HepG2 (cell line): ENCODE measurements around the gene JPT1. TPM values are rescaled to one million over a fixed set of nuclear protein-coding genes. Genes with fewer than 3 reads are reported as not detected.

Source experiments
- ARID4A ChIP-seq: sonication (generic); formaldehyde crosslinking; IDR thresholded peaks from 2 replicates; pipeline ENCODE4 v1.5.0; 2020; ENCODE audit warnings: mild to moderate bottlenecking, missing genetic modification reagents, borderline replicate concordance
- BORCS8-MEF2B ChIP-seq: sonication (generic); formaldehyde crosslinking; IDR thresholded peaks from 2 replicates; pipeline ENCODE4 v1.8.0; 2022; ENCODE audit warnings: mild to moderate bottlenecking, missing genetic modification reagents
- FLYWCH1 ChIP-seq: sonication (generic); formaldehyde crosslinking; IDR thresholded peaks from 2 replicates; pipeline ENCODE4 v1.8.1; 2023; ENCODE audit warnings: mild to moderate bottlenecking, missing genetic modification reagents
- HNRNPK ChIP-seq: fragments of 200-400 bp; formaldehyde crosslinking; IDR thresholded peaks from 2 replicates; pipeline ENCODE4 v1.6.1; 2018; ENCODE audit warnings: low read length, low read depth, moderate library complexity, mild to moderate bottlenecking; ENCODE audit not compliant: poor library complexity, severe bottlenecking
- HOXA3 ChIP-seq: sonication (generic); formaldehyde crosslinking; IDR thresholded peaks from 2 replicates; pipeline ENCODE4 v1.5.0; 2020; ENCODE audit warnings: missing genetic modification reagents
- KAT2B ChIP-seq: fragments of 150-350 bp; IDR thresholded peaks from 2 replicates; pipeline ENCODE4 v1.6.1; 2014; ENCODE audit warnings: low read depth, low read length, borderline replicate concordance
- MIER3 ChIP-seq: IDR thresholded peaks from 2 replicates; pipeline ENCODE4 v1.6.1; 2016; ENCODE audit warnings: missing compliant biosample characterization, borderline replicate concordance
- MIXL1 ChIP-seq: IDR thresholded peaks from 2 replicates; pipeline ENCODE4 v1.6.1; 2016
- NFATC3 ChIP-seq: sonication (generic); formaldehyde crosslinking; IDR thresholded peaks from 2 replicates; pipeline ENCODE4 v1.5.1; 2020; ENCODE audit warnings: mild to moderate bottlenecking, missing genetic modification reagents
- TSC22D2 ChIP-seq: sonication (generic); formaldehyde crosslinking; IDR thresholded peaks from 2 replicates; pipeline ENCODE4 v1.5.1; 2020; ENCODE audit warnings: missing genetic modification reagents, mild to moderate bottlenecking, borderline replicate concordance
- ZBTB14 ChIP-seq: sonication (generic); formaldehyde crosslinking; IDR thresholded peaks from 2 replicates; pipeline ENCODE4 v1.4.0; 2020; ENCODE audit warnings: missing genetic modification reagents
- ZMAT3 ChIP-seq: sonication (generic); formaldehyde crosslinking; conservative IDR thresholded peaks from 2 replicates; pipeline ENCODE4 v1.7.0; 2021; ENCODE audit warnings: missing genetic modification reagents
- ZMYM2 ChIP-seq: sonication (generic); formaldehyde crosslinking; IDR thresholded peaks from 2 replicates; pipeline ENCODE4 v1.8.0; 2022; ENCODE audit warnings: mild to moderate bottlenecking, missing genetic modification reagents
- ZNF232 ChIP-seq: sonication (generic); formaldehyde crosslinking; IDR thresholded peaks from 2 replicates; pipeline ENCODE4 v1.4.0; 2020; ENCODE audit warnings: missing genetic modification reagents, borderline replicate concordance
- ZNF274 ChIP-seq: sonication (generic); formaldehyde crosslinking; IDR thresholded peaks from 2 replicates; pipeline ENCODE4 v1.5.1; 2020; ENCODE audit warnings: mild to moderate bottlenecking, missing genetic modification reagents
- ZNF331 ChIP-seq: sonication (generic); formaldehyde crosslinking; IDR thresholded peaks from 2 replicates; pipeline ENCODE4 v1.4.0; 2020; ENCODE audit warnings: missing genetic modification reagents
- ZNF460 ChIP-seq: sonication (generic); formaldehyde crosslinking; IDR thresholded peaks from 2 replicates; pipeline ENCODE4 v1.5.1; 2020; ENCODE audit warnings: missing genetic modification reagents, mild to moderate bottlenecking, borderline replicate concordance
- ZNF652 ChIP-seq: IDR thresholded peaks from 2 replicates; pipeline ENCODE4 v1.6.1; 2016; ENCODE audit warnings: low read depth, borderline replicate concordance
- polyA plus RNA-seq, 8 experiments: library from polyadenylated mRNA; depleted of rRNA in 3 of 8; stranded (reverse) in 7 of 8; unstranded in 1 of 8; fragments of >200 nt; fragmentation: Illumina TruSeq in 4 of 8; extraction: Trizol in 4 of 8; gene quantifications; 2 replicates each; pipeline versions ENCODE4 v1.2.1 to v1.2.3, GENCODE V29; 2011 to 2016; ENCODE audit warnings: low read depth in 4 of 8, missing spikeins in 1 of 8, mixed read lengths in 1 of 8; ENCODE audit not compliant: insufficient read depth in 1 of 8
- total RNA-seq, 5 experiments: library from RNA; depleted of rRNA; stranded (reverse); fragments of >200 nt; fragmentation: Illumina TruSeq; extraction: Trizol; gene quantifications; 2 replicates each; pipeline ENCODE4 v1.2.3, GENCODE V29; 2016; ENCODE audit warnings: low read depth in 1 of 5
- TF ChIP-seq, protein P1 (sequence below), 2 experiments: sonication (generic) in 1 of 2; formaldehyde crosslinking in 1 of 2; IDR thresholded peaks; 2 replicates each; pipeline versions ENCODE4 v1.4.0 to v1.6.1; 2016 to 2020; ENCODE audit warnings: borderline replicate concordance in 1 of 2, low read depth in 1 of 2, mild to moderate bottlenecking in 1 of 2, missing genetic modification reagents in 1 of 2

Gene JPT1
- total and polyA plus RNA-seq, 2 of the 13 experiments (the other 11 are each of a cell fraction or from before 2014, with no cell fraction given): 43.3 to 256 TPM

DNA sequence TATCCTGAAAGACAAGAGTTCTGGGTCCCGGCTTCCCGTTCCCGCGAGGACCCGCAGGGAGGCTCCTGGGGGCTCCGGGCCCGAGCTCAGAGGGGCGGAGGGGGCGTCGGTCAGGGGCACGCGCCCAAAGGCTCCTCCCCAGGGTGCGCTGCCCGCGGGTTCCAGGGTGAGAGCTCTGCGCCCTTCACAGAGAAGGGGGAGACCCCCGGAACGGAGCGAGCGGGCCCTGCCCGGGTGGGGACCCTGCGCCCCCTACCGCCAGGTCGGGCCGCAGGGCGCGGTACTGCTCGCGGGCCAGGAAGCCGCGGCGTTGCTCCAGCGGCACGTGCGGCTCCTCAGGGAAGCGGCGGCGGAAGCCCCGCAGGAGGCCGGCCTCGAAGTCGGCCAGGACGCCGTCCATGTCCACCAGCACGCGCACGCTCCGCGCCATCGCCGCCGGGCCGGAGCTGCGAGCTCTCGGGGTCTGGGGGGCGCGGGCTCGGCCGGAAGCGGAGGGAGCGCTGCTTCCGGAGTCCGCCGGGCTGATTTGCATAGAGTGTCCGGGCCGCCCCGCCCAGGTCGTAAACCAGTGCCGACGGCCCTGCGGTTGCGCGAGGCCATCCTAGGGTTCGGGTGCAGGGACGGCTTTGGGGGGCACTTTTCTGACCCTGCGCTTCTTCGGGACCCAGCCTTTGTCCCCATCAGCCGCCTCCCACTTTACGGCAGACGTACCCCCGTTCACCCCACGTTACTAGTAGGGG is 22.9 kb downstream of the JPT1 start, which contains the start of gene NT5C (continued):
- TF ChIP-seq, protein P1, sequence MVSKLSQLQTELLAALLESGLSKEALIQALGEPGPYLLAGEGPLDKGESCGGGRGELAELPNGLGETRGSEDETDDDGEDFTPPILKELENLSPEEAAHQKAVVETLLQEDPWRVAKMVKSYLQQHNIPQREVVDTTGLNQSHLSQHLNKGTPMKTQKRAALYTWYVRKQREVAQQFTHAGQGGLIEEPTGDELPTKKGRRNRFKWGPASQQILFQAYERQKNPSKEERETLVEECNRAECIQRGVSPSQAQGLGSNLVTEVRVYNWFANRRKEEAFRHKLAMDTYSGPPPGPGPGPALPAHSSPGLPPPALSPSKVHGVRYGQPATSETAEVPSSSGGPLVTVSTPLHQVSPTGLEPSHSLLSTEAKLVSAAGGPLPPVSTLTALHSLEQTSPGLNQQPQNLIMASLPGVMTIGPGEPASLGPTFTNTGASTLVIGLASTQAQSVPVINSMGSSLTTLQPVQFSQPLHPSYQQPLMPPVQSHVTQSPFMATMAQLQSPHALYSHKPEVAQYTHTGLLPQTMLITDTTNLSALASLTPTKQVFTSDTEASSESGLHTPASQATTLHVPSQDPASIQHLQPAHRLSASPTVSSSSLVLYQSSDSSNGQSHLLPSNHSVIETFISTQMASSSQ (IDR thresholded peaks at IDR 0.05; ENCODE audit: low read depth): no peak
- TF ChIP-seq, protein P1 (CRISPR knock-in tag; IDR thresholded peaks at IDR 0.05; ENCODE audit: borderline replicate concordance): peak; percentile 60; the same call in 1 of the 2 replicates
- TF ChIP-seq ZNF232 (CRISPR knock-in tag) (no peak; the same call in 1 of the 2 replicates), HNRNPK (peak; percentile 72), ZMYM2 (CRISPR knock-in tag) (no peak), FLYWCH1 (CRISPR knock-in tag) (no peak), MIER3 (no peak), ZNF274 (CRISPR knock-in tag) (peak; percentile 80; the same call in 1 of the 2 replicates), MIXL1 (peak; percentile 54), HOXA3 (CRISPR knock-in tag) (peak; percentile 85), ZNF652 (no peak), BORCS8-MEF2B (peak; percentile 83), ZBTB14 (CRISPR knock-in tag) (peak; percentile 82), ZNF331 (CRISPR knock-in tag) (peak; percentile 76), ZNF460 (CRISPR knock-in tag) (no peak), TSC22D2 (CRISPR knock-in tag) (no peak), KAT2B (no peak), ZMAT3 (peak; percentile 95), ARID4A (CRISPR knock-in tag) (peak; percentile 95), NFATC3 (CRISPR knock-in tag) (peak; percentile 61; the same call in 1 of the 2 replicates)
